NCI-H2081 (cell line): Measurements from ENCODE around the gene NEO1.
"Not testable (repeated sequence)": the region's sequence is repeated elsewhere in the genome, so short reads cannot be mapped to it uniquely, and the experiment has no call there.

Experiments
- DNase-seq, 2 experiments: peaks; one replicate each; lab custom pipeline; 2025; lab: John Stamatoyannopoulos, UW

NEO1 gene

DNA sequence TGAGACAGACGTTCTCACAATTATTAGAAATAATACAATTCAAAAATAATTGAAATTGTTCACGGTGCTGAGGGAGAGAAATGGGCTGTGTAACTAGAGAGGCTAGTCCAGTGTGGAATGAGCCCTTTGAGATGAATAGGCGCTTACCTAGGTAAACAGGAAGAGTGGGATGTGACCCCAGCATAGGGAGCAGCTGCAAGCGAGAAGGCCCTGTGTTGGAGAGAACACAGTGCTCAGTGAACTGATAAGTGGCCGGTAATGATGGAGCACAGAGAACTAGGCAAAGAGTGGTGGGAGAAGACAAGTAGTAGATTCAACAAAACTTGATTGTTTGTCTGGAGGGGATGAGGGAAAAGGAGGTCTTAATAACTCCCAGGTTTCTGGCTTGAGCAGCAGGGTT lies 212.6 kb downstream of the NEO1 start:
- peak in 1 of 2 experiments; percentile 43 for DNase-seq

DNA sequence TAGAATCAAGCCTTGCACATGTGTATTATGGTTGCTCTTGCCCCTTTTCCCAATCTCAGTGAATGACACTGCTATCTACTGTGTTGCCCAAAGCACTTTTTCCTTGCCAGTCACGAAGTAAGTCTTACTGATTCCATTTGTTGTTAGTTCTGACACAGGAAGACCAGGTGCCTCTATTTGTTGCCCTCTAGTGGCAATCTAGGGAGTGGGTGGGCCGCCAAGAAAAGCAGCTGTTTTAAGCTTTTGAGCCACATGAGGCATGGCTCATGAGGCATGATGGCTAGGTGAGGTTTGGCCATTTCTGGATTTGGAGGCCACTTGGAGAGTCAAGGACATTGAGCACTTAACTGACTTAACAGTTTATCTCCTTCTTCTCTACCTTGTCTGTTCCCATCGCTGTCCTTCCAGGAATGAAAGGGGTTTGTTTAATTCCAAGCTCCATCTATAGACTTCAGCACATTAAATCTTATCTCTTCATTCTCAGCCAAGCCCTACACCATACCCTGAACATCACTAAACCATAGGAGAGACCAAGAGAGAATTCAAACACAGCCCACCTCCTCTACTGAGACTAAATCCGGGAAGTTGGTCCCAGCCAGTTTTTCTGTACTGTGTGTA lies 213.4 kb downstream of the NEO1 start:
- DNase-seq = peak; percentile 16 to 30

DNA sequence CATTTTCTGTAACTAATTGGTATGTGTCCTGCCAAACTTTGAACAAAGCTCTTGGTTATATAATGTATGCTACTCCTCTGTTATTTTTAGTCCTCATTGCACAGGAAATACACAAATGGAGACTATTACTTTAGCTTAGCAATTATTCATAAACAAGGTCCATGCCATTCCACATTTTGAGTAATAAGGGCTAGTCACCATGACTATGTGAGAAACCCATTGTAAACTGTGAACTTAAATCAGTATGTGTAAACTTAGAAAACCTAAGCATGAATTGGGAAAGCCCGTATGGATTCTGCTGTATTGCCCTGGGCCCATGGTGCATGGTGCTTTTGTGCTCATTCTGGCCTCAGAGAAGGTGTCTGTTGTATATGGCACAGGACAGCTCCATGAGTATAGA lies 216.2 kb downstream of the NEO1 start:
- DNase-seq = no peak

DNA sequence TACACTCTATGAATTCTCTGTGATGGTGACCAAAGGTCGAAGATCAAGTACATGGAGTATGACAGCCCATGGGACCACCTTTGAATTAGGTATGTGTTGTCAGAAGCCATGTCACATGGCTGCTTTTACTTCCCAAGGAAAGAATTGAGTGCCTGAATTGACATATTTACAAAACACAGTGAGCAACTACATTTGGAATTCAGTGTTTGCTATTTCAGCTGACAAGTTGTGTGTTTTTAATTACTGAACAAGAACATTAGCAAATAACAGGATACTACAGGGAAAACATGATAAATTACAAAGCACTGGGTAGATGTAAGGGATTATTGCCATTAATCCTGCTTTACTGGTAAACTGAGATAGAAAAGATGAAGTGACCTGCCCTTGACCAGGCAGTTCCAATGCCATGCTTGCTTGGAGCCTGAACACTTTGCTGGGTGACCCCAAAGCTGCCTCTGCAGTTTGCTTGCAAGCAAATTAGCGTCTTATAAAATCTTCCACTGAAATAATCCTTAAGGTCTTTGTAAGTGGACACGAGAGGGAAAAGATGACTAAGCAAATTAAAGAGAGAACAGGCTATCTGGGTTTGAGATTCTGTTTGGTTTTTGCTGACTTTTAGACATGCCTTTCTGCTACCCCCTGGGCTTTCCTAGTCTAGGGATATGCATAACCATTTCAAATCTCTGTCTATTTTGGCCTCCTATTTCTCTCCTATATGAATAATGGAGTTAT lies 218.3 kb downstream of the NEO1 start:
- DNase-seq = no peak

DNA sequence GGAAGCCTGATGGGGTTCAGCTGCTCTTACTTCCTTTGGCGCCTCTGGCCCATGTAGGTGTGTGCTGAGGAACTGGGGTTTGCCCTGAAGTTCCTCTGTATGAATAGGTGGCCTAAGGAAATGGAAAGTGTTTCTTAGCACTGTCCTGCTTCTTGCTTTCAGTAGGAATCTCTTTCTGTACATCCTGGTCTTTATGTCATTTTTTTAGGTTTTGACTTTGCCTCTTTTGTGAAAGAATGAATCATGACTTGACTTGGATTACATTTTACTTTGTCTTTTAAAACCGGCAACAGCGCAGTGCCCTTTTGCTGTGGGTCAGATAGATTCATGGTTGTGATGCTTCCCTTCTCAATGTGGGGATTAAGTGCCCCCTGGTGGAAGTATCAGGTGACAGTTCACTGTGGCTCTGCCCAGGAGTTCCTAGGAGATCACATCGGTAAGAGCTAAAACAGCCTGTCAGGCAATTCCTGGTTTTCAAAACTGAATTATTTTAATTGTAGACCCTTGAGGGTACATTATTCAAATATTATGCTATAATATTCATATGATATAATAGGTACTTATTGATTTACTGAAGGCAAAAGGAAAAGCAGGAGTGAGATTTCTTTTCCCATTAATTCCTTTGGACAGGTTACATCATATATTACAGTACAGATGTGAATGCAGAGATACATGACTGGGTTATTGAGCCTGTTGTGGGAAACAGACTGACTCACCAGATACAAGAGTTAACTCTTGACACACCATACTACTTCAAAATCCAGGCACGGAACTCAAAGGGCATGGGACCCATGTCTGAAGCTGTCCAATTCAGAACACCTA lies 221.1 kb downstream of the NEO1 start:
- DNase-seq = peak; percentile 39 to 63

DNA sequence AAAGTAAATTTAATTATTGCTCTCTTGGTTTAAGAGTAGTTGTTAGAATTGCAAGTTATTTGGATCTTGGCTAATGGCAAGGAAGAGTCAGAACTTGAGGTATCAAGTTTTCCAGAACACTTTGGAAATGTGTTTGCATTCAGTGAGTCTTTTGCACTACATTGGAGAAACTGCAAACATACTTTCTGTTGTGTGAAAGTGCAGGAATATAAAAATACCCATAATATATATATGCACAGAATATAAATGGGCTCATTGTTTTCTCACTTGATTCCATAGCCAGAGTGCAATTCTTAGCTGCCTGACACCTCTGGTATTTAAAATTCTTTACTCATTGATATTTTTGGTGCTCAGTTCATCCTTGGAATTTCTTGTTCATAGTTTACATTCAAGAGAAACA lies 223.6 kb downstream of the NEO1 start:
- DNase-seq = no peak

DNA sequence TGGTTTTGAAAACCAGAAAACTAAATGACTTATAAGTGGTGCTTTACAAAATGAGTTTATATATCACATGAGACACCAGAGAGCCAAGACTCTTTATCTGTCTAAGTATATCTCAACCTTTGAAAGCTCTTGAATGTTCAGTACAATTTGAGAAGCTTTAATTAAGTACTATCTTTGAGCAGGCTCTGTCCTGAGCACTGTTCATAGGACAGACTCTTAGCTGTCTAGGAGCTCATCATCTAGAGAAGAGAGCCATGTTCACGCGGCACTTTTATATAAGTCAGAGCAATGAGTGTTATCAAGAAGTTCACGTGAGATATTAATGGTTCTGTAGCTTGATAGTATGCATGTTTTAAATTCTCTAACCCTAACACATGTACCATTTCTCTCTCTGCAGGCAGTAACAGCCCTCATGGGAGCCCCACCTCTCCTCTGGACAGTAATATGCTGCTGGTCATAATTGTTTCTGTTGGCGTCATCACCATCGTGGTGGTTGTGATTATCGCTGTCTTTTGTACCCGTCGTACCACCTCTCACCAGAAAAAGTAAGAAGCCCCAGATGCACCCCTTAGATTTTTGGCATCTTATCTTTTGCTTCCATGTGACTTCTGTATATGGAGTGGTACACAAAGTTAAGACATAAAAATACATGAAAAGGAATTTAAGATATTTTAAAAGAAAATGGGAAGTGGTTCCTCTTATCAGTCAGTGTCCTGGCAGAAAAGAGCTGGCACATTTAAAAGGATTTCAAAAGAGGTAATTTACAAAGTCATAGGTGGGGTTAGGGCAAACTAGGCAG lies 230.5 kb downstream of the NEO1 start:
- DNase-seq = no peak

DNA sequence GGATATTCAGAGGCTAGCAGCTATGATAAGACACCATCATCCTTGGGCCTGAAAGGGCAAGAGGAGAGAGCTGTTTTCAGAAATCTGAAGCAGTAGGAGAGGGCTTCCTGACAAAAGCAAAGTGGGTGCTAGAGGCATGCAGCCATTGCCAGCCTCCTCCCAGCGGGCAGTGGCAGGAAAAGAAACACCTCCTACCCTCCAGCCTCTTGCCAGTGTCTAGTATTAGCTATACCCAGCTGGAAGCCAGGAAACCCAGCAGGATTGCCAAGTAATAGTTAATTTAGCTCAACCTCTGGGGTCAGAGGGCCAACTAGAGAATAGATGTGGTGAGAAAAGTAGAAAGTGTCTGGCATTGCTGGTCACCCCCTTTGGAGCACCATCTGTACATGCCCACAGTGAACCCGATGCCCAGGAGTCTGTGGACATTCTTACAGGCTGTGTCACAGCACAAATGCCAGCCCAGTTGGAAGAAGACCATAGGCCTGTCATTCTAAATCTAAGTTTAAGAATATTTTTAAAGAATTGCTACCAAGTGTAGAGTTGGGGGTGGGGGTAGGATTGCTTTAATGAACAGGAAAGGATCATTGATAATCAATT lies 231.2 kb downstream of the NEO1 start:
- DNase-seq = no peak

DNA sequence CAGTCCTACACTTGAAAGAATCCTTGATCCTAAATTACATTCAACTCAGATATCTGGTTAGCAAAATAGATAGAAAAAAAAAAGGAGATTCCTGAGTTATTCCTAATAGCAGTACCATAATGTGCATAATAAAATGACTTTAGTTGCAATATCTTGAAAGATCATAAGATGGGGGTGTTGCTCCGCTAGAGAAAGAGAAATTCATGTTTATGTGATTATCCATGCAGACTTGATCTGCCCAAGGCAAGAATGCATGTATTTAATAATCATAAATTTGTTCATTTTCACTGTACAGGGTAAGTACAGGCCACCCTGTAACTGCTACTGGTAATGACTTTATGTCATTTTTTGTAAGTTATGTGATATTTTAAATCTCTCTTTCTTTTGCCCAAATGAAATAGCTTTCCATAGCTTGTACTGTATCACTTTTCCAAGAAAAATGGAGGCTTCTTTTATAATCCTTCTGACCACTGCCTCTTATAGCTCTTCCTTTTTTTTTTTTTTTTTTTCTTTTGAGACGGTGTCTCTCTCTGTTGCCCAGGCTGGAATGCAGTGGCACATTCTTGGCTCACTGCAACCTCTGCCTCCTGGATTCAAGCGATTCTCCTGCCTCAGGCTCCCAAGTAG lies 231.9 kb downstream of the NEO1 start:
- peak in 1 of 2 experiments; percentile 14 for DNase-seq

DNA sequence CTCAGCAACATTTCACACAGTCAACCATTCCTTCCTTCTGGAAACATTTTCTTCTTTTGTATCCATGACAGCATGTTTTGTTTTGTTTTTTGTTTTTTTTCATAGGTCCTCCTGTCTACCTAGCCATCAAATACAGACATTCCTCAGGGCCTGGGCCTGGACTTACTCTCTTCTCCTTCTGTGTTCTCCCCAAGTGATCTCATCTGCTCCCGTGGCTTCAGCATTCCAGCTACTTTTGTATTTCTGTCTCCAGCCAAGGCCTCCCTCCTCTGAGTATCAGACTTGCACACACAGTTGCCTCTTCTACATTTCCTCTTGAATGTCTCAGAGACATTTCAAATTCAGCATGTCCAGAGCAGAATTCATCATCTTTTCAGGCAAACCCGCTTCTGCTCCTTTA lies 234.0 kb downstream of the NEO1 start:
- no peak for DNase-seq

DNA sequence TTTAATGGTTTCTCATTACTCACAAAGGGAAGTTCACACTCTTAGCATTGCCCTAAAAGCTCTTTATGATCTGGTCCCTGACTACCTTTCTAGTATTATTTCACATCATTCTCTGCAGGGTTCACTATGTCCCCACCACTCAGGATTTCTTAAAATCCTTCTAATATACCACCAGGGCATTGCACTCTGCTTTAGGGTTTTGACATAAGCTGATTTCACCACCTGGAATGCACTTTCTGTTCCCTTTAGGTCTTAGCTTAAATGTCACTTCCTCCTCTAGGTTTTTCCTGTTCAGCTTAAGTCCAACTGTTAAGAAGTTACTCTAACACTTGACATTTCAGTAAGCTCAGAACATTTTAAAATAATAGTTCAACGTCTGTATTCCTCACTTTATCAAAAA lies 234.8 kb downstream of the NEO1 start:
- DNase-seq = no peak

DNA sequence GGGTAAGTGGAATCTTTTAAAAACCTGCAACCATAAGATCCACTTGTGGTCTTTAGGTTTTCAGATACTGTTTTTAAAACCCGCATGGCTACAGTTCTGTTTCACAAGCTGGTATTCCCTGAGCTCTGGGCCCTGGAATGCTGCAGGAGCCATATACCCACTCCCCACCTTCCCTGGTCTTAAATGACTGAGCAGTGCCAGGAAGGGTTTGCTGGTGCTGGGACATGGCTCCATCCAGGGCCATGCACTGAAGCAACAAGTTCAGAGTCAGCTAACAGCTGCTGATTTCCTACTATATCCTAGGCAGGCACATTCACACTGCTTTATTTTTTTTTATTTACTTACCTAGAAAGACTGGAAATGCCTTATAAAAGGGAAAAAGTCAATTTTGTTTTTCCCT lies 239.2 kb downstream of the NEO1 start:
- no peak for DNase-seq

DNA sequence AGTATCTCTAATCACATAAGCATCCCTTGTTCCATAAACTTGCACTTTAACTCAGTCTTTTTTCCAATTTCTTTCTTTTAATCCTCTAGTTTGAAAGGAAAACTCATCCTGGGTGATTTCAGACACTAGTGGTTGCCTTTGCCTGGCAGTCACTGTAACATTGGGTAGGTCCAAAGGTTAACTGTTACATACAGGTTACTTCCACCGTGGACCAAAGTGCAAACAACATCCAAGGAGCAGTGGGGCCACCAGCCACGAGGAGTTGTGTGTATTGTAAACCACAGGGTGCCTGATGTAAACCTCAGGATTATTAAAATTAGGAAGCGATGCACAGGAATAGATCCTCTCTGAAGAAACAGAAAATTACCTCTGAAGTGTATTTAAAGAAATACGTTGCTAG lies 241.5 kb downstream of the NEO1 start:
- DNase-seq = no peak

DNA sequence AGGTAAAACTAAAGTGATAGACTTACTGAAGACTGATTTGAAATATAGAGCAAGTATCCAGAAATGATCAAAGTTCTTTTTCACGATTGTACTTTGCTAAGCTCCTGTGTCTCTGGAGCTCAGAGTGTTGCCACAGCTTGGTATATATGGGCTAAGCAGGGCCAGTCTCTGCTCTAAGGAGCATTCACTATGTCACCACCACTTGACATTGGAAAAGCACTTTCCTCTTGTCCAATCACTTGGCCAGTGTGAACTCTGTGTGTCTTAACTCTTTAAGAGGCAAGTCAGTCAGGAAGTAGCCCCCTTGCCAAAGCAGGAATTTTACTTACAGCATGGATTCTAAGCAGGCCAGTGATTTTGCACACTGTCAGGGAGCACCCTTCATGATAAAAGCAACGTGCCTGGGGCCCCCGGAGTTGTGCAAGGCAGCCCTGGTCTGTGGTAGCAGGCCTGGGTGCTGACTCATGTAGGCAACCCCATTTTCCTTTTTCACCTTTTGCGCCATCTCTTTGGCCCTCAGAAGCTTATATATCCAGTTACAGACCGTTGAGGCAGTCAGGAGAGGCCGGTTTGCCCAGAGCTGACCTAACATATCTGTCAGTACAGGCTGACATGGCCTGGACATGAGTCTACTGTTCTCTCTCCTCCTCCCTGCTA lies 243.5 kb downstream of the NEO1 start:
- DNase-seq = no peak

DNA sequence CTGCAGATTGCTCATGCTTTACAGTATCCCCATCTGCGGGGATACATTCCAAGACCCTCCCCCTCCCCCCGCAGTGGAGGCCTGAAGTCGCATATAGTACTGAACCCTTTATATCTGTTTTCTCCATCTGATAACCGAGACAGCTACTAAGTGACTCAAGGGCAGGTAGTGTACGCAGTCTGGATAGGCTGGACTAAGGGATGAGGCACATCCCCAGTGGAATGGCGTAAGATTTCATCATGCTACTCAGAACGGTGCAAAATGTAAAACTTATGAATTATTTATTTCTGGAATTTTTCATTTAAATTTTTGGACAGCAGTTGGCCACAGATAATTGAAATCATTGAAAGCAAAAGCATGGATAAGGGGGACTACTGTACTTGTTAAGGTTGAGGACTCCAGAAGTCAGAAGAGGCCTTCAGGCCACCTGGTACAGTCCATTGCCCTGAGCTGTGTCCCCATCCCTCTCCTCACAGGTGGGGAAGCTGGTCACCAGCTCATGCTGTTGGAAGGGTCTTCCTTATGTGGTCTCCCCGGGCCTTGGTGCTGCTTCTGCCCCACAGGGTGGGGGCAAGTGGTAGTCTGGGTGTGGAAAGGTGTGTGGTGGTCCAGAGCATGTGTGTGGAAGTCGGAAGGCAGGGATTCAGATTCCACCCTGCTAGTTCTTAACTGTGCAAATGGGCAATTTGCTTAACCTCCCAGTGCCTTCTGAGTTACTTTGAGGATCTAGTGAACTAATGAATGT lies 244.5 kb downstream of the NEO1 start:
- DNase-seq = no peak

DNA sequence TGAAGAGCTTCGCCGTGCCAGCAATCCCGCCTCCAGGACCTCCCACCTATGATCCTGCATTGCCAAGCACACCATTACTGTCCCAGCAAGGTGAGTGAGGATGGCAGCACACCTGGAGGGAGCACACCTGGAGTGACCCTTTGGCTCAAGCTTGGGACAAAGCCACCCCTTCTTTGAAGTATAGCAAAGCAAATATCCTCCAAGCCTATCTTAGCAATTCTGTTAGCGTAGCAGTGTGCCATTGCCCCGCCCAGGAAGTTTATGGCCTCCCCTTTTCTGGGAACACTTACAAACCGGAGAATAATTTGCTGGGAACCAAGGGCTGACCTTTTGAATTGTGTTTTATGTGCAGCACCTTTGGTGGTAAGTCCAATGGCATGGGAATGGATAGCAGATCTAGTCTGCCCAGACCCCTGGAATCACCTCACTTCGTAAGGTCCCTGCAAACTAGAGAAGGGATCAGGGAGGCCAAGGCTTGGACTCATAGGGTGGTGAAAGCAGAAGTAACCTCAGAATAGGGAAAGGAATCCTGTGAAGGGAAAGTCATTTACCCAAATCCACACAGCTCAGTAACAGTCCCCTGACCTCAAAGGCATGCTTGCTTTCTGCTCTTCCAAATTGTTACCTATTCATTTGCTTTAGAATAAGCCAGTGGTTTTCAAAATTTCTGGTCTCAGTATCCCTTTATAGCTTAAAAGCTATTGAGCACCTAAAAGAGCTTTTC lies 246.4 kb downstream of the NEO1 start:
- DNase-seq = no peak

DNA sequence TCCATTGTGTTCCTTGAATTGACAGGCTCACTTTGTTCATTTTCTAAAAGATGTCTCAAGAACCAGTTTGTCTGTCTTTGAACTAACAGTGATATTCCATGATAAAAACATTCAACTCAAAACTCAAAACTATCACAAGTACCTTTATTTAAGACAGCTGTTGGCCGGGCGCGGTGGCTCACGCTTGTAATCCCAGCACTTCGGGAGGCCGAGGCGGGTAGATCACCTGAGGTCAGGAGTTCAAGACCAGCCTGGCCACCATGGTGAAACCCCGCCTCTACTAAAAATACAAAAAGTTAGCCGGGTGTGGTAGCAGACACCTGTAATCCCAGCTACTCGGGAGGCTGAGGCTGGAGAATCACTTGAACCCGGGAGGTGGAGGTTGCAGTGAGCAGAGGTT lies 248.0 kb downstream of the NEO1 start:
- DNase-seq = not testable (repeated sequence)

DNA sequence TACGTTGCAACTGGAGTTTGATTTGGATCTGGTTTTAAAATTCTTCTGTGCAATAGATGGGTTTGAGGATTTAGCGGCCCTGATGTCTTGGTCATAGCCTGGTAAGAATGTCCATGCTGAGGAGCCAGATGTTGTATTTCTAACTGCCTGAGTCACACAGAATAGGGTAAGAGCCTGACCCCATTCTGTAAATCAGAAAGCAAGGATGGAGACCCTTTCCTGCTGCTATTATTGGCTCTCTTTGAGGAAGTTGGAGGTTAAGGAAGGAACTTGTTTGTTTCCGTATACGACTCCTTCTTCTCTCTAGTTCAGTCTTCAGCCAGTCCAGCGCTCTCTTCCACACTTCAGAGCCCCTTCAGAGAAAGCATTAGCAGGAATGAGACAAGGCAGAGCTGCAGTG lies 251.4 kb downstream of the NEO1 start:
- no peak for DNase-seq
